ENCODE measurements around the gene GREM2.

GRCh38 chr1:240464099-240464498 lies 147.9 kb downstream of the GREM2 start:
- TF ChIP-seq POLR2AphosphoS5 (IDR thresholded peaks at IDR 0.05; ENCODE audit: borderline replicate concordance, low read depth, low read length) (no peak), EZH2 (IDR thresholded peaks at IDR 0.05) (no peak), FOXP2 (optimal IDR thresholded peaks at IDR 0.05; ENCODE audit: control extremely low read depth, extremely low read length, insufficient read depth) (no peak)

All from SK-N-MC (cell line).